HL-60 (cell line): ENCODE results near the gene DSCAML1.

Experiments
- DNase-seq, 2 experiments: peaks; one replicate each; pipeline ENCODE4 v3.0.0-alpha.2; 2010 to 2020; ENCODE audit warnings: low read depth in 1 of 2, low spot score in 1 of 2
- H3K27ac ChIP-seq: fragments of 250-450 bp; sonication (Bioruptor Pico); replicated peaks from 2 replicates; pipeline ENCODE4 v1.5.1; 2020; ENCODE audit warnings: mild to moderate bottlenecking, moderate library complexity
- H3K27me3 ChIP-seq: fragments of 250-450 bp; sonication (Bioruptor Pico); 2 replicates; pipeline ENCODE4 v1.5.1; 2021; ENCODE audit warnings: mild to moderate bottlenecking, moderate library complexity; ENCODE audit not compliant: insufficient read depth, poor library complexity, severe bottlenecking
- H3K4me3 ChIP-seq: replicated peaks from 2 replicates; pipeline ENCODE4 v1.5.1; 2011; ENCODE audit warnings: mild to moderate bottlenecking, control low read depth, low read length; ENCODE audit not compliant: insufficient read depth
- CTCF ChIP-seq: IDR thresholded peaks from one replicate; pipeline ENCODE4 v1.5.1; 2011; ENCODE audit warnings: low read length, control low read depth, inconsistent platforms; ENCODE audit not compliant: insufficient read depth
- GABPA ChIP-seq: IDR thresholded peaks from 2 replicates; pipeline ENCODE4 v1.6.1; 2012; ENCODE audit warnings: low read depth
- POLR2AphosphoS5 ChIP-seq: IDR thresholded peaks from 2 replicates; pipeline ENCODE4 v1.6.1; 2012; ENCODE audit warnings: low read depth
- REST ChIP-seq: IDR thresholded peaks from 2 replicates; pipeline ENCODE4 v1.6.1; 2012; ENCODE audit warnings: low read depth; ENCODE audit not compliant: insufficient replicate concordance
- SPI1 ChIP-seq: IDR thresholded peaks from 2 replicates; pipeline ENCODE4 v1.6.1; 2012; ENCODE audit warnings: low read depth, mild to moderate bottlenecking, borderline replicate concordance

The DSCAML1 gene

GRCh38 chr11:117417856-117418255 lies 379.2 kb downstream of the DSCAML1 start:
- no peak for TF ChIP-seq CTCF
- no peak for TF ChIP-seq SPI1
- no peak for TF ChIP-seq GABPA
- TF ChIP-seq REST, result no peak
- no peak for TF ChIP-seq POLR2AphosphoS5
- peaks cover 8% of the 10 kb centered on the region for H3K27me3 ChIP-seq

GRCh38 chr11:117417342-117417741 lies 379.7 kb downstream of the DSCAML1 start:
- Histone ChIP-seq H3K27me3 (peaks cover 6% of the 10 kb centered on the region), H3K4me3 (no peak overlapping the region), H3K27ac (no peak overlapping the region)
- TF ChIP-seq CTCF (no peak), GABPA (no peak), SPI1 (no peak), POLR2AphosphoS5 (no peak), REST (no peak)
- DNase-seq, result no peak

More at GRCh38 chr11:117417856-117418255, 379.2 kb downstream of the DSCAML1 start:
- Histone ChIP-seq H3K27ac (no peak overlapping the region), H3K4me3 (no peak overlapping the region)
- DNase-seq, result no peak

DNA sequence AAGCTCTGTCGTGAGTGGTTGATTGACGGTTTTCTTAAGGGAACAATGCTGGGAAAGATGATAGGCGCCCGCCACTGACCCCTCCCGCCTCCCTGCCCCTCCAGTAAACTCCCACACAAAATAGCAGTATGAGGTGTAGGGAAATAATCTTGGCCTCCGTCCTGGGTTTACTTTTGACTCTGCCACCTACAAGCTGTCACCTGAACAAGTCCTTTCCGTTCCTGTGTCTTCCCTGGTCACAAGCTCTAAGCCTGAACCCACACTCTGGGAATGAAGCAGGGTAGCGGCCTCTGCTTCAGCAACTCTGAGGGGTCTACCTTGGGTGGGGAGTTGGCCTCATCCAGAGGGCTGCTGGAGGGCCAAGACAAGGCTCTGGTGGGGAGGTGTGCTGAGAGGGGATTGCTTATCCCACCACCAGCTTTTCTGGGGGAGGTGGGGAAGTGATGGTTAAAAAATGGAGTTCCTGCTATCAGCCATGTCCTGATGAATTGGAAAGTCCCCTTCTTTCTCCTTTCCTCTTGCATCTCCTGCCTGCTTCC lies 381.6 kb downstream of the DSCAML1 start:
- no peak for TF ChIP-seq POLR2AphosphoS5
- no peak for TF ChIP-seq REST
- no peak for TF ChIP-seq SPI1
- TF ChIP-seq CTCF, result no peak
- no peak for TF ChIP-seq GABPA
- Histone ChIP-seq H3K27me3 (peaks cover 6% of the 10 kb centered on the region), H3K27ac (no peak overlapping the region), H3K4me3 (no peak overlapping the region)
- DNase-seq, result no peak
